Measurements from ENCODE around the gene SLA2. TPM values are rescaled to one million over a fixed set of nuclear protein-coding genes. Genes with fewer than 3 reads are reported as not detected.
A peak's percentile ranks its signal among the peaks of the same experiment; 100 is the strongest.

SLA2 gene
- total and polyA plus RNA-seq, 2 of the 8 experiments (the other 6 are each of a cell fraction or from before 2014, with no cell fraction given), result 0.18 TPM; not detected in 1

GRCh38 chr20:36591854-36592641 is 53.9 kb downstream of the SLA2 start (continued):
- TF ChIP-seq CTCF (IDR thresholded peaks at IDR 0.05; ENCODE audit: control extremely low read depth in 1 of 3, insufficient read depth in 1 of 3, low read depth in 1 of 3, low read length in 3 of 3) (peak; percentile 49 to 65 (median 58)), RXRA (IDR thresholded peaks at IDR 0.05; ENCODE audit: insufficient read depth, low read depth, low read length) (no peak), BCL11A (IDR thresholded peaks at IDR 0.05; ENCODE audit: low read depth in 2 of 2, low read length in 2 of 2) (no peak), CEBPB (IDR thresholded peaks at IDR 0.05; ENCODE audit: low read depth, low read length) (no peak), POU5F1 (IDR thresholded peaks at IDR 0.05; ENCODE audit: low read depth, low read length) (no peak), HDAC2 (IDR thresholded peaks at IDR 0.05; ENCODE audit: borderline replicate concordance in 1 of 2, low read depth in 2 of 2, low read length in 2 of 2) (no peak), BRCA1 (IDR thresholded peaks at IDR 0.05; ENCODE audit: low read depth, low read length) (no peak)
